HepG2 (cell line): ENCODE measurements around the gene CRK. TPM values are rescaled to one million over a fixed set of nuclear protein-coding genes. Genes with fewer than 3 reads are reported as not detected.

Experiments used
- ARNT2 ChIP-seq: sonication (generic); formaldehyde crosslinking; IDR thresholded peaks from 2 replicates; pipeline ENCODE4 v1.8.0; 2022; ENCODE audit warnings: mild to moderate bottlenecking, low read depth, missing genetic modification reagents, moderate library complexity
- CENPT ChIP-seq: sonication (generic); formaldehyde crosslinking; IDR thresholded peaks from 2 replicates; pipeline ENCODE4 v1.8.0; 2022; ENCODE audit warnings: low read depth, mild to moderate bottlenecking, moderate library complexity, missing genetic modification reagents
- CREB1 ChIP-seq, 2 experiments: fragments of 450-650 bp in 1 of 2; IDR thresholded peaks; 2 replicates each; pipeline ENCODE4 v1.6.1; 2016 to 2017; ENCODE audit warnings: control low read depth in 1 of 2, mild to moderate bottlenecking in 1 of 2, missing compliant biosample characterization in 1 of 2, missing genetic modification characterization in 1 of 2
- DNMT3B ChIP-seq: conservative IDR thresholded peaks from 2 replicates; pipeline ENCODE4 v1.6.1; 2016; ENCODE audit warnings: missing biosample characterization, control low read depth
- HMGA1 ChIP-seq: sonication (generic); formaldehyde crosslinking; conservative IDR thresholded peaks from 2 replicates; pipeline ENCODE4 v1.4.0; 2020; ENCODE audit warnings: missing genetic modification reagents
- MAFK ChIP-seq, 2 experiments: IDR thresholded peaks in 1 of 2; conservative IDR thresholded peaks in 1 of 2; 2 replicates each; pipeline ENCODE4 v1.6.1; 2011; ENCODE audit warnings: improper control_type of control experiment in 2 of 2, low read length in 2 of 2
- MAZ ChIP-seq, 2 experiments: sonication (generic) in 1 of 2; formaldehyde crosslinking in 1 of 2; IDR thresholded peaks; 2 replicates each; pipeline versions ENCODE4 v1.5.0 to v1.6.1; 2012 to 2020; ENCODE audit warnings: low read depth in 2 of 2, mild to moderate bottlenecking in 2 of 2, borderline replicate concordance in 1 of 2, improper control_type of control experiment in 1 of 2, low read length in 1 of 2, missing genetic modification reagents in 1 of 2, moderate library complexity in 1 of 2
- PRMT3 ChIP-seq: sonication (generic); formaldehyde crosslinking; IDR thresholded peaks from 2 replicates; pipeline ENCODE4 v1.8.1; 2022; ENCODE audit warnings: low read depth, mild to moderate bottlenecking, moderate library complexity, missing genetic modification reagents, borderline replicate concordance
- RBFOX2 ChIP-seq: fragments of 200-400 bp; formaldehyde crosslinking; IDR thresholded peaks from 2 replicates; pipeline ENCODE4 v1.6.1; 2017; ENCODE audit warnings: low read depth, mild to moderate bottlenecking, low read length
- SP1 ChIP-seq, 2 experiments: fragments of 450-650 bp in 1 of 2; sonication (generic) in 1 of 2; formaldehyde crosslinking in 1 of 2; IDR thresholded peaks; 2 replicates each; pipeline versions ENCODE4 v1.4.0 to v1.6.1; 2016 to 2020; ENCODE audit warnings: missing genetic modification reagents in 1 of 2
- ZBTB42 ChIP-seq: sonication (generic); formaldehyde crosslinking; IDR thresholded peaks from 2 replicates; pipeline ENCODE4 v1.5.0; 2020; ENCODE audit warnings: mild to moderate bottlenecking, missing genetic modification reagents
- ZFP36L2 ChIP-seq: sonication (generic); formaldehyde crosslinking; IDR thresholded peaks from 2 replicates; pipeline ENCODE4 v1.4.0; 2020; ENCODE audit warnings: missing genetic modification reagents
- ZFP37 ChIP-seq: sonication (generic); formaldehyde crosslinking; IDR thresholded peaks from 2 replicates; pipeline ENCODE4 v1.4.0; 2020; ENCODE audit warnings: missing genetic modification reagents, borderline replicate concordance
- ZNF292 ChIP-seq: sonication (generic); formaldehyde crosslinking; IDR thresholded peaks from 2 replicates; pipeline ENCODE4 v1.8.1; 2022; ENCODE audit warnings: mild to moderate bottlenecking, low read depth, missing genetic modification reagents, borderline replicate concordance
- ZNF598 ChIP-seq: sonication (generic); formaldehyde crosslinking; IDR thresholded peaks from 2 replicates; pipeline ENCODE4 v1.5.1; 2020; ENCODE audit warnings: mild to moderate bottlenecking, missing genetic modification reagents, borderline replicate concordance
- ZNF781 ChIP-seq: sonication (generic); formaldehyde crosslinking; IDR thresholded peaks from 2 replicates; pipeline ENCODE4 v1.5.1; 2020; ENCODE audit warnings: borderline replicate concordance, mild to moderate bottlenecking, missing genetic modification reagents; ENCODE audit errors: not compliant biosample characterization
- ZSCAN31 ChIP-seq: sonication (generic); formaldehyde crosslinking; IDR thresholded peaks from 2 replicates; pipeline ENCODE4 v1.5.0; 2020; ENCODE audit warnings: low read depth, mild to moderate bottlenecking, missing genetic modification reagents
- polyA plus RNA-seq, 8 experiments: library from polyadenylated mRNA; depleted of rRNA in 3 of 8; stranded (reverse) in 7 of 8; unstranded in 1 of 8; fragments of >200 nt; fragmentation: Illumina TruSeq in 4 of 8; extraction: Trizol in 4 of 8; gene quantifications; 2 replicates each; pipeline versions ENCODE4 v1.2.1 to v1.2.3, GENCODE V29; 2011 to 2016; ENCODE audit warnings: low read depth in 4 of 8, missing spikeins in 1 of 8, mixed read lengths in 1 of 8; ENCODE audit not compliant: insufficient read depth in 1 of 8
- total RNA-seq, 5 experiments: library from RNA; depleted of rRNA; stranded (reverse); fragments of >200 nt; fragmentation: Illumina TruSeq; extraction: Trizol; gene quantifications; 2 replicates each; pipeline ENCODE4 v1.2.3, GENCODE V29; 2016; ENCODE audit warnings: low read depth in 1 of 5
- TF ChIP-seq, protein P1 (sequence below): sonication (generic); formaldehyde crosslinking; IDR thresholded peaks from 2 replicates; pipeline ENCODE4 v1.4.0; 2020; ENCODE audit warnings: low read depth, mild to moderate bottlenecking, missing genetic modification reagents
- TF ChIP-seq, protein P2 (sequence below): conservative IDR thresholded peaks from 2 replicates; pipeline ENCODE4 v1.6.1; 2018; ENCODE audit warnings: missing genetic modification reagents
- TF ChIP-seq, protein P3 (sequence below): sonication (generic); formaldehyde crosslinking; IDR thresholded peaks from 2 replicates; pipeline ENCODE4 v1.5.0; 2020; ENCODE audit warnings: mild to moderate bottlenecking, missing genetic modification reagents, moderate library complexity
- TF ChIP-seq, protein P4 (sequence below): fragments of 450-650 bp; IDR thresholded peaks from 2 replicates; pipeline ENCODE4 v1.6.1; 2017

The CRK gene
- total and polyA plus RNA-seq, 2 of the 13 experiments (the other 11 are each of a cell fraction or from before 2014, with no cell fraction given) = 47.4 to 54.2 TPM

DNA sequence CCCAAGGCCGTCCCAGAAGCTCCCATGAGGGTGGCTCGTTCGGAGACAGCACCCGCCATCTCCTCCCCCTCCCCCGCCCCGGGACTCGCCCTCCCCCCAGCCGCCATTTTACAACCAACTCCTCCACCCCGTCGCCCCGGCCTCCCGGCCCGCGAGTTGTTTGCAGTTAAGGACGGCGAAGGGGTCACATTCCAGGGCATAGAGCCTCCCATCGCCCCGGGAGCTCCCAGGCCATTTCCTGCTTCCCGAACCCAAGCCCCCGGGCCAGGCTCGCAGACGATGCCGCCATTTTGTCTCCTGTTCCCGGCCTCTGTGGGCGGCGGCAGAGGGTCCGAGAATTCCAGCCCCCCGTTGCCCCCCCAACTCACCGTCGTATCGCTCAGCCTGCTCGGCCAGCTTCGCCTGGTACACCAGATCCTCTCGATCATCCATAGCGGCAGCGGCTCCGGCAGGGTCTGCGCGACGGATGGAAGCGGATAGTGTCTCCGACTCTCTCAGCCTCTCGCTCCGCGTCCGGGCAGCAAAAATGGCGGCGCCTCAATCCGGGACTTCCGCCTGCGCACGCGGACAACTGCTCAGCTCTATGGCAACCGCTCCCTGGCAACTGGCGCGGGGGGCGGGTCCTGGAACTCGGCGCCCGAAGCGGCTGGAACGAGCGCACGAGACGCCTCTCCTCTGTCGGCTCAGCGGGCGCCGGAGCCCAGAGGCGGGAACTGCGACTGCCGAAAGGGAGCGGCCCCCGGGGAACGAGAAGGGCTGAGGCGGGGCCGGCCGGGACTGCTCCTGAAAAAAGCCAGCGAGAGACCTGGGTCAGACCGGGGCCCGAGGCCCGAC is 56.1 kb downstream of the CRK start, which contains the start of gene YWHAE (continued):
- TF ChIP-seq ZBTB42 = no peak
- no peak for TF ChIP-seq ZFP36L2 (CRISPR knock-in tag)
- no peak for TF ChIP-seq CREB1 (IDR thresholded peaks at IDR 0.05)
- 0 out of 2 replicates have a peak, but pooled peaks have one; percentile 32 for TF ChIP-seq CREB1 (CRISPR knock-in tag; IDR thresholded peaks at IDR 0.05)
- TF ChIP-seq ZNF781 = no peak
- peak; percentile 43 for TF ChIP-seq ZSCAN31 (CRISPR knock-in tag)
- TF ChIP-seq ZNF292 (CRISPR knock-in tag) = no peak
- no peak for TF ChIP-seq MAFK (conservative IDR thresholded peaks at IDR 0.05 in 1 of 2, IDR thresholded peaks at IDR 0.05 in 1 of 2; ENCODE audit: low read length in 2 of 2)
- TF ChIP-seq, protein P1, sequence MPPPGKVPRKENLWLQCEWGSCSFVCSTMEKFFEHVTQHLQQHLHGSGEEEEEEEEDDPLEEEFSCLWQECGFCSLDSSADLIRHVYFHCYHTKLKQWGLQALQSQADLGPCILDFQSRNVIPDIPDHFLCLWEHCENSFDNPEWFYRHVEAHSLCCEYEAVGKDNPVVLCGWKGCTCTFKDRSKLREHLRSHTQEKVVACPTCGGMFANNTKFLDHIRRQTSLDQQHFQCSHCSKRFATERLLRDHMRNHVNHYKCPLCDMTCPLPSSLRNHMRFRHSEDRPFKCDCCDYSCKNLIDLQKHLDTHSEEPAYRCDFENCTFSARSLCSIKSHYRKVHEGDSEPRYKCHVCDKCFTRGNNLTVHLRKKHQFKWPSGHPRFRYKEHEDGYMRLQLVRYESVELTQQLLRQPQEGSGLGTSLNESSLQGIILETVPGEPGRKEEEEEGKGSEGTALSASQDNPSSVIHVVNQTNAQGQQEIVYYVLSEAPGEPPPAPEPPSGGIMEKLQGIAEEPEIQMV (CRISPR knock-in tag) = peak; percentile 34; the same call in 1 of the 2 replicates
- 0 out of 2 replicates have a peak, but pooled peaks have one; percentile 25 for TF ChIP-seq DNMT3B (CRISPR knock-in tag)
- TF ChIP-seq, protein P2, sequence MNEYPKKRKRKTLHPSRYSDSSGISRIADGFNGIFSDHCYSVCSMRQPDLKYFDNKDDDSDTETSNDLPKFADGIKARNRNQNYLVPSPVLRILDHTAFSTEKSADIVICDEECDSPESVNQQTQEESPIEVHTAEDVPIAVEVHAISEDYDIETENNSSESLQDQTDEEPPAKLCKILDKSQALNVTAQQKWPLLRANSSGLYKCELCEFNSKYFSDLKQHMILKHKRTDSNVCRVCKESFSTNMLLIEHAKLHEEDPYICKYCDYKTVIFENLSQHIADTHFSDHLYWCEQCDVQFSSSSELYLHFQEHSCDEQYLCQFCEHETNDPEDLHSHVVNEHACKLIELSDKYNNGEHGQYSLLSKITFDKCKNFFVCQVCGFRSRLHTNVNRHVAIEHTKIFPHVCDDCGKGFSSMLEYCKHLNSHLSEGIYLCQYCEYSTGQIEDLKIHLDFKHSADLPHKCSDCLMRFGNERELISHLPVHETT (CRISPR knock-in tag) = no peak; the same call in 1 of the 2 replicates
- TF ChIP-seq ARNT2 (CRISPR knock-in tag) = peak; percentile 73; the same call in 1 of the 2 replicates
- peak; percentile 98 for TF ChIP-seq RBFOX2
- TF ChIP-seq ZFP37 (CRISPR knock-in tag) = peak; percentile 49; the same call in 1 of the 2 replicates
- TF ChIP-seq, protein P3, sequence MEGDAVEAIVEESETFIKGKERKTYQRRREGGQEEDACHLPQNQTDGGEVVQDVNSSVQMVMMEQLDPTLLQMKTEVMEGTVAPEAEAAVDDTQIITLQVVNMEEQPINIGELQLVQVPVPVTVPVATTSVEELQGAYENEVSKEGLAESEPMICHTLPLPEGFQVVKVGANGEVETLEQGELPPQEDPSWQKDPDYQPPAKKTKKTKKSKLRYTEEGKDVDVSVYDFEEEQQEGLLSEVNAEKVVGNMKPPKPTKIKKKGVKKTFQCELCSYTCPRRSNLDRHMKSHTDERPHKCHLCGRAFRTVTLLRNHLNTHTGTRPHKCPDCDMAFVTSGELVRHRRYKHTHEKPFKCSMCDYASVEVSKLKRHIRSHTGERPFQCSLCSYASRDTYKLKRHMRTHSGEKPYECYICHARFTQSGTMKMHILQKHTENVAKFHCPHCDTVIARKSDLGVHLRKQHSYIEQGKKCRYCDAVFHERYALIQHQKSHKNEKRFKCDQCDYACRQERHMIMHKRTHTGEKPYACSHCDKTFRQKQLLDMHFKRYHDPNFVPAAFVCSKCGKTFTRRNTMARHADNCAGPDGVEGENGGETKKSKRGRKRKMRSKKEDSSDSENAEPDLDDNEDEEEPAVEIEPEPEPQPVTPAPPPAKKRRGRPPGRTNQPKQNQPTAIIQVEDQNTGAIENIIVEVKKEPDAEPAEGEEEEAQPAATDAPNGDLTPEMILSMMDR (CRISPR knock-in tag) = no peak
- TF ChIP-seq, protein P4, sequence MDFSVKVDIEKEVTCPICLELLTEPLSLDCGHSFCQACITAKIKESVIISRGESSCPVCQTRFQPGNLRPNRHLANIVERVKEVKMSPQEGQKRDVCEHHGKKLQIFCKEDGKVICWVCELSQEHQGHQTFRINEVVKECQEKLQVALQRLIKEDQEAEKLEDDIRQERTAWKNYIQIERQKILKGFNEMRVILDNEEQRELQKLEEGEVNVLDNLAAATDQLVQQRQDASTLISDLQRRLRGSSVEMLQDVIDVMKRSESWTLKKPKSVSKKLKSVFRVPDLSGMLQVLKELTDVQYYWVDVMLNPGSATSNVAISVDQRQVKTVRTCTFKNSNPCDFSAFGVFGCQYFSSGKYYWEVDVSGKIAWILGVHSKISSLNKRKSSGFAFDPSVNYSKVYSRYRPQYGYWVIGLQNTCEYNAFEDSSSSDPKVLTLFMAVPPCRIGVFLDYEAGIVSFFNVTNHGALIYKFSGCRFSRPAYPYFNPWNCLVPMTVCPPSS = no peak
- no peak for TF ChIP-seq CENPT (CRISPR knock-in tag)
- no peak for TF ChIP-seq MAZ (IDR thresholded peaks at IDR 0.05; ENCODE audit: borderline replicate concordance, low read depth, low read length)
- TF ChIP-seq MAZ (CRISPR knock-in tag; IDR thresholded peaks at IDR 0.05; ENCODE audit: low read depth) = peak; percentile 81
- no peak for TF ChIP-seq HMGA1 (CRISPR knock-in tag)
- no peak for TF ChIP-seq PRMT3 (CRISPR knock-in tag)
- TF ChIP-seq SP1 (IDR thresholded peaks at IDR 0.05) = no peak
- TF ChIP-seq SP1 (CRISPR knock-in tag; IDR thresholded peaks at IDR 0.05) = peak; percentile 34; the same call in 1 of the 2 replicates
- TF ChIP-seq ZNF598 (CRISPR knock-in tag) = 0 out of 2 replicates have a peak, but pooled peaks have one; percentile 50
